ENCODE results near the gene TRMT44. TPM values are rescaled to one million over a fixed set of nuclear protein-coding genes. Genes with fewer than 3 reads are reported as not detected.

Gene TRMT44
- total RNA-seq, 2 donors from 2014 or later, result 10.5 to 11.4 TPM

DNA sequence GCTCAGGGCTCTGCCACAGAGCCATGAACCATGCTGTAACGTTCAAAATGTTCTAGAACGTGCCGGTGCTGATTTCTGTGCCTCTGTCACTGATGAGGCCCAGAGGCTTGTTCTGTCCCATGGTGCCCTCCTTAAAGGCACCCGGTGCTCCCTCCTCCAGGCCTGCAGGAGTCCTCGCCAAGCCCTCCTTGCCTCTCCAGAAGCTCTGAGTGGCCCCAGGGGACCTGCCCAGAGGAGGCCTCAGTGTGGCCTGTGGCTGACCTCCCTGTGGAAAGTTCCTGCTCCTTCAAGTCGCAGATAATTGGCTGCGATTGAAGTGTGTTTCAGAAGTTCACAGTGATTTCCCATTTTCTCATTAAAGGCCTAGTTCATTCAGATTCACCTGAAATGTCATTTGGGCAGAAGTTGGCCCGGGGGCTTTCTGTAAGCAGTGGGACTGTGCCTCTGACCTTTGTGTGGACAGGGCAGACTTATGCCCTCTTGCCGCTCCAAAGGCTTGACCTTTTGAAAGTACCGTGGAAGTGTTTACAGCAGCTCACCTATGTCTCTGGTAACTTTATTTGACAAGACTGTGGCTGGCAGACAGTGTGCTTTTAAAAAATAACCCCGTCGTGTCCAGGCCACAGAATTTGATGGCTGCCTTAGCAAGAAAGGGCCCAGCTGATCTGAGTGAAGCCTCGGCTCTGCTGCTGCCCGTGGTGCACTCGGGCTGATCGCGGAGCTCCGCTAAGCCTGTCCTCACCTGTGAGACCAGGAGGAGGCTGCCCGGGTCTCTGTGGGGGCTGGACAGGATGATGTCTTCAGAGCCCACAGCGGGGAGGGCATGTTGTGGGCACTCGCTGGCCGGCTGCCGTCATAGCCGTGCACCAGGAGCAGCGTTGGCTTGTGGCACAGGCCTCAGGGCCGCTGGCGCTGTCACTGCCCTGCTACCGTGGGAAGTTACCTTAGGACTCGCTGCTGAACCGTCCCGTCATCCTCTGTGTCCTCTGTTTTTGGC lies 25.3 kb downstream of the TRMT44 start:
- no peak overlapping the region for H3K4me3 ChIP-seq
- H3K36me3 ChIP-seq, result peaks cover 51% of the 10 kb centered on the region
- no peaks in the 10 kb centered on the region for H3K4me1 ChIP-seq
- no peak for DNase-seq (ENCODE audit: low spot score)
- H3K27ac ChIP-seq, result no peak overlapping the region
- no peaks in the 10 kb centered on the region for H3K27me3 ChIP-seq
- TF ChIP-seq, protein P1, sequence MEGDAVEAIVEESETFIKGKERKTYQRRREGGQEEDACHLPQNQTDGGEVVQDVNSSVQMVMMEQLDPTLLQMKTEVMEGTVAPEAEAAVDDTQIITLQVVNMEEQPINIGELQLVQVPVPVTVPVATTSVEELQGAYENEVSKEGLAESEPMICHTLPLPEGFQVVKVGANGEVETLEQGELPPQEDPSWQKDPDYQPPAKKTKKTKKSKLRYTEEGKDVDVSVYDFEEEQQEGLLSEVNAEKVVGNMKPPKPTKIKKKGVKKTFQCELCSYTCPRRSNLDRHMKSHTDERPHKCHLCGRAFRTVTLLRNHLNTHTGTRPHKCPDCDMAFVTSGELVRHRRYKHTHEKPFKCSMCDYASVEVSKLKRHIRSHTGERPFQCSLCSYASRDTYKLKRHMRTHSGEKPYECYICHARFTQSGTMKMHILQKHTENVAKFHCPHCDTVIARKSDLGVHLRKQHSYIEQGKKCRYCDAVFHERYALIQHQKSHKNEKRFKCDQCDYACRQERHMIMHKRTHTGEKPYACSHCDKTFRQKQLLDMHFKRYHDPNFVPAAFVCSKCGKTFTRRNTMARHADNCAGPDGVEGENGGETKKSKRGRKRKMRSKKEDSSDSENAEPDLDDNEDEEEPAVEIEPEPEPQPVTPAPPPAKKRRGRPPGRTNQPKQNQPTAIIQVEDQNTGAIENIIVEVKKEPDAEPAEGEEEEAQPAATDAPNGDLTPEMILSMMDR (IDR thresholded peaks at IDR 0.05), result no peak
- H3K9me3 ChIP-seq, result no peaks in the 10 kb centered on the region

DNA sequence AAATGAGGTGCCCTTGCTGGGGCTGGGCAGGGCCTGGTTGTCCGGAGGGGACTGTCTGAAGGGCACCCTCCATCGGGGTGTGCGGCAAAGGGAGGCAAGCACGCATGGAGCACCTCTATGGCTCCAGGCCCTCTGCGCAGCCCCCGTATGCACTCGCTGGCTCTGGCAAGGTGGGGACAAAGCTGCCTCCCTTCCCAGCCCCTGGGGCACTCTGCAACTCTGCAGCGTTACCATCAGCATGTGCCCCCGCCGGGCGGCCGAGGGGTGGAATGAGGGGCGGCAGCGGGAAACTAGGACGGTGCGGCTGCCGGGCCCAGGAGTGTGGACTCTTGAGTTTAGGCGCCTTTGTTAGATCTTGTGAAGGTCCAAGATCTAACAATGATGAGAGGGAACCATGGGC lies 26.4 kb downstream of the TRMT44 start:
- TF ChIP-seq, protein P1 (IDR thresholded peaks at IDR 0.05), result no peak
- H3K9me3 ChIP-seq, result no peaks in the 10 kb centered on the region
- no peak overlapping the region for H3K4me3 ChIP-seq
- H3K27ac ChIP-seq, result no peak overlapping the region
- no peak for DNase-seq (ENCODE audit: low spot score)
- no peaks in the 10 kb centered on the region for H3K4me1 ChIP-seq
- no peaks in the 10 kb centered on the region for H3K27me3 ChIP-seq
- peaks cover 40% of the 10 kb centered on the region for H3K36me3 ChIP-seq

DNA sequence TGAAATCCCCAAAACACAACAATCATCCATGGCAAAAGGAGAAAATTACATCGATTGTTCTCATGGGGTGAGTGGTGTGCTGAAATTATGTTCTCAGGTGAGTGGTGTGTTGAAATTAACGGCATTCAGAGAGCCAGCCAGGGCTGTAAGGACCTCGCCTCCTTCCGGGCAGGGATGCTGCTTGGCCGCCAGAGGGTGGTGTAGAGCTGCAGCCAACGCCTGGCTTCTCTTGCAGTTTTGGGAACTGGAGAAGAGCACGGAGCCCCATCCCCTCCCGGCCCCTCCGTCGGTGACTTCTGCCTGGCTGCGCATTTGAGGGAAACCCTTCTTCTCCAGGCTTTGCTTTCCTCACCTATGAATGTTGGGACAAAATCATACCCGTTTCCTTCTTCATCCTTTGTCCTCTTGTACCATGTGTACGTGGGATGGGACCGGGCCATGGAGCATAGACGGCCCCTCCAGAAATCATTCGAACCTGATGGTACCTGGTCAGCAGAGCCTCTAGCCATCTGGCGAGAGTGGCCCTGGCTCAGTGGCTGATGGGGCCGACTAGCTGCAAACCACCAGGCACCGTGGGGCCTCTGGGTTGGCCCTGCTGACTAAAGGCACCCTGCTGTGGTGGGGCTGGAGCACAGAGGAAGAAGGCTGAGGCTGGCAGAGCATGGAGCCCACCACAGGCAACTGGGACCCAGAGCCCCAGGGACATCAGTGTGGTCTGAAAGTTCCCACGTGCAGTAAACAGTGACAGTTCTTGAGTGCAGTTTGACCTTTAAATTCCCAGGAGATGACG lies 28.4 kb downstream of the TRMT44 start:
- Histone ChIP-seq H3K27ac (no peak overlapping the region), H3K4me1 (peaks cover 0 to 19% of the 10 kb centered on the region in 2 donors), H3K27me3 (no peaks in the 10 kb centered on the region), H3K36me3 (peaks cover 34% of the 10 kb centered on the region), H3K4me3 (no peak overlapping the region), H3K9me3 (no peaks in the 10 kb centered on the region)
- TF ChIP-seq, protein P1 (IDR thresholded peaks at IDR 0.05), result peak; percentile 77 to 91
- DNase-seq (ENCODE audit: low spot score), result peak; percentile 75

- Histone ChIP-seq H3K4me1 (peaks cover 0 to 22% of the 10 kb centered on the region in 2 donors), H3K9me3 (no peaks in the 10 kb centered on the region), H3K27ac (no peak overlapping the region), H3K36me3 (peaks cover 34% of the 10 kb centered on the region), H3K27me3 (no peaks in the 10 kb centered on the region), H3K4me3 (no peak overlapping the region)
- no peak for DNase-seq (ENCODE audit: low spot score)
- TF ChIP-seq, protein P1 (IDR thresholded peaks at IDR 0.05), result no peak
These were observed 29.0 kb downstream of the TRMT44 start for GRCh38 chr4:8469550-8469949.

DNA sequence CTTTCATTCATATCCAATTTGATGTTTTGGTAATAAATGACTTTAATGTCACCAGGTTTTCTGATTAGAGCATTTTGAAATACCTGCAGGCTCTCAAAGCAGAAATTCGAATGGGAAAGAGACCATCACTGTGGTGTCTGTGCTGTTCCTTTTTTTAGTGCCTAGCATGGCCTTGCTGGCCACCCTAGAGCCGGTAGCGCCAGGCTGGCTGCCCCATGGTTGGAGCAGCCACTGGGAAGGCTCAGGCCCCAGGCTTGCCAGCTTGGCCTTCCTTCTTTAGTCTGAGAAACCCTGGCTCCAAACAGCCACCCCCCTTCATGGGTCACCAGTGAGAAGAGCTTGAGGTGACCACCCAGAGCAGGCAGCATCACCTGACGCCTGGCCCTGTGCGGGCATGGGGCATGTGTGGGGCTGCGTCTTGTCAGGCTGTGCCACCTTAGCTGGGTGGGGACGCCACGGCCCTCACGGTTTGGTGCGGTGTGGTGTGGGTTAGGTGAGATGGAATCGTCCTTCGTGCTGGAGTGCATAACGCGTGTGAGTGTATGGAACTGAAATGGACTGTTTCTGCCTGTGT lies 30.0 kb downstream of the TRMT44 start:
- Histone ChIP-seq H3K4me3 (no peak overlapping the region), H3K27ac (no peak overlapping the region), H3K4me1 (peaks cover 0 to 22% of the 10 kb centered on the region in 2 donors), H3K36me3 (peaks cover 31% of the 10 kb centered on the region), H3K9me3 (no peaks in the 10 kb centered on the region), H3K27me3 (no peaks in the 10 kb centered on the region)
- TF ChIP-seq, protein P1 (IDR thresholded peaks at IDR 0.05), result no peak
- no peak for DNase-seq (ENCODE audit: low spot score)

Data from right atrium auricular region (tissue), 2 donors.